ENCODE data around the gene TIMM23. TPM values are rescaled to one million over a fixed set of nuclear protein-coding genes. Genes with fewer than 3 reads are reported as not detected.

TIMM23 gene
- total and polyA plus RNA-seq, 2 donors from 2014 or later = 52.0 to 107 TPM

- Histone ChIP-seq H3K9ac (ENCODE audit: low read length in 3 of 3) (peak overlapping the region in 1 of 3 donors; percentile 20), H3K36me3 (ENCODE audit: control insufficient read depth in 2 of 3, insufficient read depth in 3 of 3, low read length in 3 of 3) (peaks cover 3 to 13% (median 5%) of the 10 kb centered on the region in 3 donors), H3K4me3 (ENCODE audit: low read length in 3 of 3) (peak overlapping the region in 2 of 3 donors; percentile 18 to 24), H3K9me3 (ENCODE audit: control insufficient read depth in 2 of 3, insufficient read depth in 1 of 3, low read length in 3 of 3) (no peaks in the 10 kb centered on the region), H3K27ac (ENCODE audit: low read depth in 2 of 2, low read length in 2 of 2) (peak overlapping the region; percentile 37 to 56), H3K27me3 (ENCODE audit: control insufficient read depth, insufficient read depth, low read length) (no peaks in the 10 kb centered on the region), H3K4me1 (ENCODE audit: control insufficient read depth in 2 of 3, insufficient read depth in 2 of 3, low read depth in 1 of 3, low read length in 3 of 3) (peaks cover 6 to 25% (median 24%) of the 10 kb centered on the region in 3 donors)
- intact Hi-C loops (cut with DNase I) = no loop called here
- TF ChIP-seq CTCF (IDR thresholded peaks at IDR 0.05; ENCODE audit: borderline replicate concordance, extremely low read depth, insufficient read depth) = no peak
- DNase-seq (no peak), FAIRE-seq (no peak)
Measured at GRCh38 chr10:46019569-46020343, 47.5 kb downstream of the TIMM23 start.

- no peaks in the 10 kb centered on the region for H3K9me3 ChIP-seq (ENCODE audit: control insufficient read depth in 2 of 3, insufficient read depth in 1 of 3, low read length in 3 of 3)
- H3K9ac ChIP-seq (ENCODE audit: low read length in 3 of 3) = no peak overlapping the region
- FAIRE-seq (no peak), DNase-seq (no peak)
- peaks cover 6 to 29% (median 23%) of the 10 kb centered on the region in 3 donors for H3K4me1 ChIP-seq (ENCODE audit: control insufficient read depth in 2 of 3, insufficient read depth in 2 of 3, low read depth in 1 of 3, low read length in 3 of 3)
- intact Hi-C loops (cut with DNase I) = no loop called here
- H3K27me3 ChIP-seq (ENCODE audit: control insufficient read depth, insufficient read depth, low read length) = no peaks in the 10 kb centered on the region
- no peak for TF ChIP-seq CTCF (IDR thresholded peaks at IDR 0.05; ENCODE audit: borderline replicate concordance, extremely low read depth, insufficient read depth)
- peak overlapping the region; percentile 37 to 56 for H3K27ac ChIP-seq (ENCODE audit: low read depth in 2 of 2, low read length in 2 of 2)
- peak overlapping the region in 2 of 3 donors; percentile 18 to 24 for H3K4me3 ChIP-seq (ENCODE audit: low read length in 3 of 3)
- peaks cover 0 to 9% (median 5%) of the 10 kb centered on the region in 3 donors for H3K36me3 ChIP-seq (ENCODE audit: control insufficient read depth in 2 of 3, insufficient read depth in 3 of 3, low read length in 3 of 3)
Measured at GRCh38 chr10:46020344-46020657, 48.0 kb downstream of the TIMM23 start.

- Histone ChIP-seq H3K27me3 (ENCODE audit: control insufficient read depth, insufficient read depth, low read length) (no peaks in the 10 kb centered on the region), H3K36me3 (ENCODE audit: control insufficient read depth in 2 of 3, insufficient read depth in 3 of 3, low read length in 3 of 3) (no peaks in the 10 kb centered on the region), H3K4me3 (ENCODE audit: low read length in 3 of 3) (peak overlapping the region; percentile 55 to 62 (median 56)), H3K27ac (ENCODE audit: low read depth in 2 of 2, low read length in 2 of 2) (peak overlapping the region; percentile 66 to 84), H3K9ac (ENCODE audit: low read length in 3 of 3) (peak overlapping the region in 1 of 3 donors; percentile 19), H3K9me3 (ENCODE audit: control insufficient read depth in 2 of 3, insufficient read depth in 1 of 3, low read length in 3 of 3) (no peaks in the 10 kb centered on the region), H3K4me1 (ENCODE audit: control insufficient read depth in 2 of 3, insufficient read depth in 2 of 3, low read depth in 1 of 3, low read length in 3 of 3) (peaks cover 6 to 35% (median 35%) of the 10 kb centered on the region in 3 donors)
- FAIRE-seq (no peak), DNase-seq (peak; percentile 89 to 97 (median 92))
- intact Hi-C loops (cut with DNase I) = no loop called here
- TF ChIP-seq CTCF (IDR thresholded peaks at IDR 0.05; ENCODE audit: borderline replicate concordance, extremely low read depth, insufficient read depth) = peak; percentile 27
Measured at GRCh38 chr10:46022978-46023702, 50.9 kb downstream of the TIMM23 start.

Data from kidney (tissue), 14 donors.